Heart left ventricle (tissue), 13 donors: ENCODE measurements around the gene G6PC2.

Source experiments
- CTCF ChIP-seq, 12 donors: fragments of 200-600 bp; sonication (generic) in 4 of 12; IDR thresholded peaks; one replicate each; pipeline versions ENCODE4 v1.5.0 to v1.8.0; 2018 to 2022; ENCODE audit warnings: antibody characterized with exemption in 12 of 12, mild to moderate bottlenecking in 5 of 12
- POLR2A ChIP-seq, 2 donors: fragments of 450-650 bp; IDR thresholded peaks; one replicate each; pipeline ENCODE4 v1.6.1; 2017; ENCODE audit warnings: antibody characterized with exemption in 2 of 2, mild to moderate bottlenecking in 2 of 2, moderate library complexity in 2 of 2
- donor health status: ischemic (EF 13 %, LVEDD 7.1; RV severe dilation, severe dysfunction).
- donor health status: DM: no; HTN: yes; CAD: no.
- donor health status: DM: no; HTN: no; CAD: no.
- donor health status: ischemic (EF 25% LVEDD 6.9; RV normal size, moderate dysfunction).
- donor health status: ischemic (EF 25% LVEDD 5.7; RV mildly dilated, moderate dysfunction).
- donor health status: ischemic (EF 35%, LVEDD 5.7; RV mildly dilated, moderate dysfunction).
- donor health status: nonischemic (EF 11% LVEDD 7.7; RV severe dilation, severe dysfunction).
- donor health status: DM: yes; HTN: yes; CAD: no.
- donor health status: PGD.
- donor health status: ischemic (EF 29% LVEDD 5.4; RV normal size, mild dysfunction).
- donor health status: nonischemic (EF 23%, LVEDD 6.1; RV moderate dilation, normal function).

DNA sequence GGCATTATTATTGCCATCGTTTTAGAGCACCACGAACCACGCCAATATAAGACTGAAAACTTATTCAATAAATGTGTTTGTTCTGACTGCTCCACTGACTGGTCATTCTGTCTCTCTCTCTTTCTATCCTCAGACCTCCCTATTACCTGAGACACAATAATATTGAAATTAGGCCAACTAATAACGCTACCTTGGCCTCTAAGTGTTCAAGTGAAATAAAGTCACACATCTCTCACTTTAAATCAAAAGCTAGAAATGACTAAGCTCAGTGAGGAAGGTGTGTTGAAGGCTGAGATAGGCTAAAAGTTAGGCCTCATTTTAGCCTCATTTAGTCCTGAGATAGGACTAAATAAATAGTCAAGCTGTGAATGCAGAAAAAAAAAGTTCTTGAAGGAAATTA lies 38.8 kb downstream of the G6PC2 start:
- TF ChIP-seq CTCF (IDR thresholded peaks at IDR 0.05) = no peak
- no peak for TF ChIP-seq POLR2A (IDR thresholded peaks at IDR 0.05)
